SK-N-SH (cell line): ENCODE results near the gene ZC3H18. TPM values are rescaled to one million over a fixed set of nuclear protein-coding genes. Genes with fewer than 3 reads are reported as not detected.

Experiments used
- CTCF ChIA-PET: fragments of 300-600, 350-600 bp; formaldehyde crosslinking; extraction: SDS; loops from one replicate; lab custom pipeline; 2021; lab: Yijun Ruan, JAX
- POLR2A ChIA-PET: fragments of 350-600 bp; sonication (Branson Sonifier 250); formaldehyde crosslinking; extraction: SDS; loops from one replicate; lab custom pipeline; 2020; ENCODE audit warnings: antibody characterized with exemption, inconsistent platforms; lab: Yijun Ruan, JAX
- DNase-seq: peaks from one replicate; pipeline ENCODE4 v3.0.0; 2012
- H2AFZ ChIP-seq: fragments of 200-600 bp; sonication (generic); 2 replicates; pipeline ENCODE4 v1.8.1; 2016; ENCODE audit warnings: antibody characterized with exemption, mild to moderate bottlenecking, low read depth
- H3F3A ChIP-seq: fragments of 200-600 bp; sonication (generic); replicated peaks from 2 replicates; pipeline ENCODE3; 2016; ENCODE audit warnings: antibody characterized with exemption, mild to moderate bottlenecking; ENCODE audit not compliant: insufficient read depth
- H3K27ac ChIP-seq, 2 experiments: fragments of 200-500 bp in 1 of 2; fragments of 200-600 bp in 1 of 2; sonication (Bioruptor generic) in 1 of 2; sonication (generic), shearing (Covaris generic) in 1 of 2; 2 replicates each; pipeline versions ENCODE4 v1.5.1 to v1.6.1; 2014 to 2016; ENCODE audit warnings: low read depth in 2 of 2, inconsistent platforms in 1 of 2, low read length in 1 of 2, mild to moderate bottlenecking in 1 of 2, mixed read lengths in 1 of 2
- H3K27me3 ChIP-seq: fragments of 200-600 bp; sonication (generic), shearing (Covaris generic); 2 replicates; pipeline ENCODE4 v1.6.1; 2016; ENCODE audit warnings: mixed run types; ENCODE audit not compliant: insufficient read depth
- H3K36me3 ChIP-seq, 2 experiments: fragments of 200-500 bp in 1 of 2; fragments of 200-600 bp in 1 of 2; sonication (Bioruptor generic) in 1 of 2; sonication (generic) in 1 of 2; replicated peaks in 1 of 2; 2 replicates each; pipeline versions ENCODE3 to v1.5.1; 2014 to 2016; ENCODE audit warnings: low read length in 1 of 2, mild to moderate bottlenecking in 1 of 2; ENCODE audit not compliant: insufficient read depth in 2 of 2, control insufficient read depth in 1 of 2
- H3K4me1 ChIP-seq, 2 experiments: fragments of 200-500 bp in 1 of 2; fragments of 200-600 bp in 1 of 2; sonication (Bioruptor generic) in 1 of 2; sonication (generic), shearing (Covaris generic) in 1 of 2; 2 replicates each; pipeline versions ENCODE4 v1.5.1 to v1.6.1; 2014 to 2016; ENCODE audit warnings: low read depth in 1 of 2, low read length in 1 of 2, mixed run types in 1 of 2; ENCODE audit not compliant: insufficient read depth in 2 of 2, control insufficient read depth in 1 of 2
- H3K4me2 ChIP-seq: fragments of 200-600 bp; sonication (generic), shearing (Covaris generic); 2 replicates; pipeline ENCODE4 v1.6.1; 2017; ENCODE audit warnings: mixed run types
- H3K4me3 ChIP-seq, 2 experiments: fragments of 200-500 bp in 1 of 2; fragments of 200-600 bp in 1 of 2; sonication (Bioruptor generic) in 1 of 2; sonication (generic), shearing (Covaris generic) in 1 of 2; 2 replicates each; pipeline versions ENCODE4 v1.5.1 to v1.8.1; 2014 to 2016; ENCODE audit warnings: low read depth in 2 of 2, inconsistent platforms in 1 of 2, low read length in 1 of 2, mild to moderate bottlenecking in 1 of 2, mixed read lengths in 1 of 2, moderate library complexity in 1 of 2
- H3K79me2 ChIP-seq: fragments of 200-600 bp; sonication (generic); 2 replicates; pipeline ENCODE4 v1.8.1; 2017; ENCODE audit warnings: mild to moderate bottlenecking; ENCODE audit not compliant: insufficient read depth
- H3K9ac ChIP-seq: fragments of 200-600 bp; sonication (generic); 2 replicates; pipeline ENCODE4 v1.6.1; 2017; ENCODE audit warnings: mixed run types
- H3K9me2 ChIP-seq: fragments of 200-600 bp; sonication (generic); 2 replicates; pipeline ENCODE4 v1.6.1; 2017; ENCODE audit warnings: mixed run types
- H3K9me3 ChIP-seq: fragments of 200-600 bp; sonication (generic); 2 replicates; pipeline ENCODE4 v1.6.1; 2017; ENCODE audit warnings: mixed run types, mild to moderate bottlenecking, moderate library complexity
- H4K20me1 ChIP-seq: fragments of 200-600 bp; sonication (generic); 2 replicates; pipeline ENCODE4 v1.6.1; 2017; ENCODE audit warnings: mild to moderate bottlenecking, mixed run types; ENCODE audit not compliant: insufficient read depth
- FOSL2 ChIP-seq: IDR thresholded peaks from 2 replicates; pipeline ENCODE4 v1.4.0; 2012; ENCODE audit warnings: low read depth, mild to moderate bottlenecking, moderate library complexity, borderline replicate concordance
- FOXM1 ChIP-seq: IDR thresholded peaks from 2 replicates; pipeline ENCODE4 v1.4.0; 2012; ENCODE audit warnings: low read depth, mild to moderate bottlenecking
- IRF3 ChIP-seq: fragments of 150-350 bp; IDR thresholded peaks from 2 replicates; pipeline ENCODE4 v1.6.1; 2016; ENCODE audit warnings: mild to moderate bottlenecking, low read depth, low read length
- JUND ChIP-seq: IDR thresholded peaks from 2 replicates; pipeline ENCODE4 v1.4.0; 2012
- MAX ChIP-seq: IDR thresholded peaks from 2 replicates; pipeline ENCODE4 v1.4.0; 2012; ENCODE audit warnings: low read depth
- MEF2A ChIP-seq: IDR thresholded peaks from 2 replicates; pipeline ENCODE4 v1.4.0; 2012; ENCODE audit warnings: low read depth, borderline replicate concordance
- MXI1 ChIP-seq: IDR thresholded peaks from 2 replicates; pipeline ENCODE4 v1.6.1; 2012; ENCODE audit warnings: mild to moderate bottlenecking, low read depth, low read length, improper control_type of control experiment
- PBX3 ChIP-seq: IDR thresholded peaks from 2 replicates; pipeline ENCODE4; 2012
- RAD21 ChIP-seq: IDR thresholded peaks from 2 replicates; pipeline ENCODE4 v1.6.1; 2012; ENCODE audit warnings: mild to moderate bottlenecking, low read length
- SMC3 ChIP-seq: IDR thresholded peaks from 2 replicates; pipeline ENCODE4 v1.6.1; 2012; ENCODE audit warnings: low read depth, low read length, improper control_type of control experiment
- ZBTB33 ChIP-seq: IDR thresholded peaks from 2 replicates; pipeline ENCODE4 v1.4.0; 2012; ENCODE audit warnings: low read depth, borderline replicate concordance
- WGBS: methylation state at CpG from one replicate; pipeline ENCODE4 v1.1.6; 2017; ENCODE audit warnings: low lambda C conversion rate; 5-methylcytosine and 5-hydroxymethylcytosine counted together
- polyA plus RNA-seq, 3 experiments: library from polyadenylated mRNA; depleted of rRNA; stranded (reverse); fragments of >200 nt; gene quantifications; 2 replicates each; pipeline ENCODE4 v1.2.3, GENCODE V29; 2012

Gene ZC3H18
- polyA plus RNA-seq, 1 of the 3 experiments (the other 2 are of a cell fraction) = 32.7 TPM

GRCh38 chr16:88588148-88588547, 17.9 kb downstream of the ZC3H18 start:
- Histone ChIP-seq H3K27ac (no peak overlapping the region), H3F3A (no peaks in the 10 kb centered on the region), H3K79me2 (peaks cover 33% of the 10 kb centered on the region), H2AFZ (no peak overlapping the region), H3K9me3 (no peaks in the 10 kb centered on the region), H3K27me3 (no peaks in the 10 kb centered on the region), H3K9ac (no peak overlapping the region), H4K20me1 (peaks cover 20% of the 10 kb centered on the region), H3K36me3 (peaks cover 21 to 42% of the 10 kb centered on the region in 2 experiments), H3K4me3 (no peak overlapping the region), H3K9me2 (no peaks in the 10 kb centered on the region), H3K4me2 (no peak overlapping the region), H3K4me1 (no peaks in the 10 kb centered on the region)
- no peak for DNase-seq
- WGBS = 91% methylated on average over 3 of the region's 4 CpGs
- CTCF ChIA-PET = interaction anchor here (0.9 kb wide), 1 partner anchor 11 kb away, joined by 3 read pairs; no protein-coding TSS in a partner anchor
- POLR2A ChIA-PET = no interaction called here
- TF ChIP-seq ZBTB33 (no peak), JUND (no peak), MEF2A (no peak), FOXM1 (no peak), FOSL2 (no peak), SMC3 (no peak), MAX (no peak), IRF3 (no peak), RAD21 (no peak)

GRCh38 chr16:88588754-88589153, 18.6 kb downstream of the ZC3H18 start:
- Histone ChIP-seq H3F3A (no peaks in the 10 kb centered on the region), H3K27me3 (no peaks in the 10 kb centered on the region), H3K36me3 (peaks cover 18 to 42% of the 10 kb centered on the region in 2 experiments), H3K4me2 (no peak overlapping the region), H3K9me2 (no peaks in the 10 kb centered on the region), H3K4me1 (no peaks in the 10 kb centered on the region), H3K27ac (no peak overlapping the region), H3K4me3 (no peak overlapping the region), H2AFZ (no peak overlapping the region), H3K79me2 (peaks cover 31% of the 10 kb centered on the region; the same call in 1 of the 2 replicates), H4K20me1 (peaks cover 15% of the 10 kb centered on the region), H3K9me3 (no peaks in the 10 kb centered on the region), H3K9ac (no peak overlapping the region)
- 98% methylated on average over 6 of the region's 6 CpGs for WGBS
- no peak for DNase-seq
- CTCF ChIA-PET = interaction anchor here (0.9 kb wide), 1 partner anchor 11 kb away, joined by 3 read pairs; no protein-coding TSS in a partner anchor
- no peak for TF ChIP-seq PBX3
- no peak for TF ChIP-seq MXI1
- no peak for TF ChIP-seq FOXM1
- TF ChIP-seq RAD21 = no peak
- POLR2A ChIA-PET = no interaction called here
